Erythroblast (primary cell): ENCODE results near the gene TMEM203.

ENCODE experiments used
- DNase-seq, 2 experiments: peaks; one replicate each; lab custom pipeline; 2025; lab: John Stamatoyannopoulos, UW
- GATA1 ChIP-seq: IDR thresholded peaks from 2 replicates; pipeline ENCODE4 v1.6.1; 2011; ENCODE audit warnings: low read depth, mild to moderate bottlenecking, control low read depth, low read length, moderate library complexity
- POLR2A ChIP-seq: IDR thresholded peaks from 2 replicates; pipeline ENCODE4 v1.6.1; 2011; ENCODE audit warnings: mild to moderate bottlenecking, low read length

The TMEM203 gene

DNA sequence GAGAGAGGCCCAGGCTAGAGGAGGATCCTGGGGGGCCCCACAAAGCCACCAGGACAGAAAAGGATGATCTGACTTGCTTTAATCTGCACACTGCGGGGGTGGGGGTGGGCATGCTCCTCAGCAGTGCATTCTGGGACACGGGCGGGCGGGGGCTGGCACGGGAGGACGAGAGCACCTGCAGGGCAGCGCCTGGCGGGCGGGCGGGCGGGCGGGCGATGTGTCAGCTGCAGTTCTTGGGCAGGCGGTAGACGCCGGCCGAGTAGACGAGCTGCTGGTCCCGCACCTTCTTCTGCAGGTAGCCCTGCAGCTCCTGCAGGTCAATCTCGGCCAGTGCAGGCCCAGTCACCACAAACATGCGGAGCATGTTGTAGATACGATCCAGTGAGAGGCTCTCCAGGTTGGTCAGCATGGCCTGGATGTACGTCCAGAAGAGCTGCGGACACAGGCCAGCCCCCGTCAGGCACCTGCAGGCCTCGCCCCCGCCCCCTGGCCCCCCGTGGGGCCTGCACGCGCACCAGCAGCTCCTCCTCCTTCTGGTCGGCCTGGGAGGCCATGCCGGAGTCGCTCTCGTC is 30.6 kb downstream of the TMEM203 start:
- no peak for TF ChIP-seq POLR2A
- TF ChIP-seq GATA1 = no peak
- DNase-seq = no peak

DNA sequence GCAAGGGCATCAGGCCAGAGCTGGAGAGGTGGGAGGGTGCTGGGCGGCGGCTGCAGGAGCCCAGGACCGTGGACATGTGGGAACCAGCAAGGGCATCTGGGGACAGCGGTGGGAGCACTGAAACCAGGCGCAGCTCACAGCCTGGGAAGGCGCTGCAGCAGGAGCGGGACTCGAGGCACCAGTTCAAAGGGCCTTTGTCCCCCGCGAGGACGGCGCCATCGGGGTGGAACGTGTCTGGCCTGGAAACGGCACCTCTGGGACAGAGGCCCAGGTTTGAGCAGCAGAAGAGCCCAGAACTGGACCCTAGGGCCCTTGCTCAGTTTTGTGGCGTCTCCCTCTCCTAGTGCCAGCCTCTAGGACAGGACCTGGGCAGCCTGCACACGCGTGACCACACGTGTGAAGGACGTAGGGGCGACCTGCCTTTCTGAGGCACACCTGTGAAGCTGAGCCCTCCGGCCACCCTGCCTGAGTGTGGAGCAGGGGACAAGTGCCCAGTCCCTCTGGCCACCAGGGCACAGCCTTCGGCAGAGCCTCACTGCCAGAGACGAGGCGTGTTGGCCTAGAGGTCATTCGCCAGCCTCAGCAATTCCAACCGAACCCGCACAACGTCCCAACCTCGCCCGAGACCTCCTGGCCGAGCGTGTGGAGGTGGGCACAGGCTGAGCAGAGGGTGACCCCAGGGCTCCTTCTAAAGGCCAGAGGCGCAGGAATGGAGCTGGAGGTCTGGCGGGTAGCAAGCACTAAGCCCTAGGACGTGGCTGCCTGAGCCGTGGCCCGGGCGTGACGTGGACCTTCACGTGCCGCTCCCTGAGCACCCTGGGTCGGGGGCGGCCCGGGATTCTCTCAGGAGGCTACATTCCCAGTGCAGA is 31.4 kb downstream of the TMEM203 start:
- TF ChIP-seq POLR2A = no peak
- TF ChIP-seq GATA1 = no peak
- DNase-seq = no peak

DNA sequence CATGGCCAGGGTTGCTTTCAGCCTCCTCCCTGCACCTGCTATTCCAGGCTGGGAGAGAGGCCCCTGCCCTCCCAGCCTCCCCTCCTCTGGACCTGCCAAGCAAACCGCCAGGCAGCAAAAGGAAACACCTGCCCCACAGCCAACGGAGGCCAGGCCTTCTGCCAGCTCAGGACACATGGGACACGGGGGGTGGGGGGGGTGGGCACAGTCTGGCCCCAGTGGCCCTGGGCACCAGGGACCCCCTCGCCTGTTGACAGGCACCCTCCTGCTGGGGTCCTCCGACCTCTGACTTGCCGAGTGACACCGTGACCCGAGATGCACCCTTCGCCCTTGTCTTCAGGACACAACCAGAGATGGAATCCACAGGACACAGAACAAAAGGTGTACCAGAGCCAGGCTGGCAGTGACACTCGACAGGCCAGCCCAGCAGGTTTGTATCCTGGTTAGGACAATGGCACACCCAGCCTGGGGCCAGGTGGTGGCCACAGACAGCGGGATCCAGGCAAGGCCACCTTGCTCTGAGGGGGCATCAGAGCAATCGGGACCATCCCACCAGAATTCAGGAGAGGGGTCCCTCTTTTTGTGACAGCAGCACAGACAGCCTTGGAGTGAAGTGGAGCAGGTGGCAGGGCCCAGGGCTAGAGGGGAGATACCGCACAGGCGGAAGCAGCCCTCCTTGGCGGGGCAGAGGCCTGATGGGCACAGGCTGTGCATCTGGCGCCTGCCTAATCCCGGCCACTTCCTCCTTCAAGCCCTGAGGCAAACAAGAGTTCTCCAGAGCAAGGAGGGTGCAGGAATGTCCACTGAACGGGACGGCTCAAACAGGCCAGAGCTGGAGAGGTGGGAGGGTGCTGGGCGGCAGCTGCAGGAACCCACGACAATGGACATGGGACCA is 32.3 kb downstream of the TMEM203 start:
- DNase-seq = no peak
- no peak for TF ChIP-seq POLR2A
- no peak for TF ChIP-seq GATA1

DNA sequence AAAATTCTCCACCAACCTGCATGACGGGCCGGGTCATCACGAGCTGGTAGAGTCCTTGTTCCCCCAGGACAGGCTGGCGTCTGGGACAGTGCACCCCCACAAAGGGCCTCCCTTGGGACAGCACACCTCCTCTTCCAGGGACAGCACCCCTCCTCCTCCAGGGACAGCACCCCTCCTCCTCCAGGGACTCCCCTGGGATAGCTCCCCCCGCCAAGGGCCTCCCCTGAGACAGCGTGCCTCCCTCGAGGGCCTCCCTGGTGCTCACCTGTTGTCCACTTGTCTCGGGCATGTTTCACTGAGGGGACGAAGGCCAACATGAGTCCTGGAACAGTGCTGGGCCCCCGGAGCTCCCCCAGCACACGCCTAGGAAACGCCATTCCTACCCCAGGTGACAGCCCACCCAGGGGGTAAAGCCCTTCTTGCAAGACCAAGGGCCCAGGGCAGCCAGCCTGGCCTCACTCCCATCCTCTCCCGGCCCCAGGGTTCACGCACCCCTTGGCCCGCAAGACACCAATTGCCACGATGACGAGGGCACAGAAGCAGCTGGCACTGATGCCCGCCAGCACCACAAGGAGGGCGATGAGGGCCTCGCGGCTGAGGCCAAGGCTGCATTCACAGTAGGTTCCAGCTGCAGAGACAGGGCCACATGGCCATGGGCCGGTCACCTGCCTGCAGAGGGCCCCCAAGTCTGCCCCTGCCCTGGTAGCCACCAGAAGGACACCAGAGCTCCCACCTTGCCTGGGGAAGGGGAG is 34.1 kb downstream of the TMEM203 start:
- DNase-seq = no peak
- TF ChIP-seq POLR2A (no peak), GATA1 (no peak)

DNA sequence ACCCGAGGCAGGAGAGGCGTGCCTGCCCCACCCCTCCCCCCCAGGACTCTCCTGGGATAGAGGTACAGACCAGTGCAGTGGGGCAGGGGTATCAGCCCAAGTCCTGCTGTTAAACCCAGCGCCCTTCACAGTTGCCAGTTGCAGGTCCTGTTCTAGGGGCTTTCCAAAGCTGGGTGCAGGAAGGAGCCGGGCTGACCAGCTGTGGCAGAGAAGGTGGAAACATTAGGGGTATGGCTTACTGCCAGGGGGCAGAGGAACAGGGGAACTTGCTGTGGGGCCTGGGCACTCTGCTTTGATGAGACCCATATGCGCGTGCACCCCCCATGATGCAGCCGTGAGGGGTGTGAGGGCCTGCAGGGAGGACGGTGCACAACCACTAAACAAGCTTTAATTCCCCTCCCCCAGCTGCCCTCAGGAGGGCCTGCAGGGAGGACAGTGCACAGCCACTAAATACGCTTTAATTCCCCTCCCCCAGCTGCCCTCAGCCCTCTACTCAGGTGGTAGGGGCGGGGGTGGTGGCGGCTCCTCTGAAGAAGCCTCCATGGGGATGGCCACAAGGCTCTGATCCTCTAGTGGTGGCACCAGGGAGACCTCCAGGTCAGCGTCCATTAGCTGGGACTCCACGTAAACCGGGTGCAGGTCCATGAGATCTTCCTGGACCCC is 34.8 kb downstream of the TMEM203 start:
- no peak for TF ChIP-seq POLR2A
- no peak for TF ChIP-seq GATA1
- no peak for DNase-seq

DNA sequence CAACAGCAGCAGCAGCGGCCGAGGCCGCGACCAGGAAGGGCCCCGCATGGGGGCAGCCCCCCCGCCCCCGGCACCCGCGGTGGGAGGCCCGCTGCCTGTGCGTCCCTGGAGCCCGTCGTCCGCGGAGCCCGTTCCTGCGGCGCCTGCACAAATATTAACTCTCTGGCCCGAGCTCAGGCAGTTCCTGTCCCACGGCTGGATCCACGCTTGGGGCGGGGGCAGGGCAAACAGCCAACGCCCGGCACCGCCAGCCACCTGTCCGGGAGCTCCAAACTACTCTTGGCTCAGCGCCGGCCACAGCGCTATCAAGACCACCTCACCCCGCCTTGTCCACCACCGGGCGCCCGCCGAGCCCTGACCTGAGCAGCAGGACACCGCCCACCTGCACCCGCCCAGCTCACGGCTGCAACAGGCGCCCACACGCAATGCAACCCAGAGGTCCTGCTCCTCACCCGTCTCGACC is 35.5 kb downstream of the TMEM203 start, which contains the start of gene LRRC26:
LRRC26 (minus strand) TSS at position 156 of the 463 bp plus-strand sequence; CDS start at position 48, 108 bp downstream.
- DNase-seq = no peak
- TF ChIP-seq GATA1 (no peak), POLR2A (no peak)

DNA sequence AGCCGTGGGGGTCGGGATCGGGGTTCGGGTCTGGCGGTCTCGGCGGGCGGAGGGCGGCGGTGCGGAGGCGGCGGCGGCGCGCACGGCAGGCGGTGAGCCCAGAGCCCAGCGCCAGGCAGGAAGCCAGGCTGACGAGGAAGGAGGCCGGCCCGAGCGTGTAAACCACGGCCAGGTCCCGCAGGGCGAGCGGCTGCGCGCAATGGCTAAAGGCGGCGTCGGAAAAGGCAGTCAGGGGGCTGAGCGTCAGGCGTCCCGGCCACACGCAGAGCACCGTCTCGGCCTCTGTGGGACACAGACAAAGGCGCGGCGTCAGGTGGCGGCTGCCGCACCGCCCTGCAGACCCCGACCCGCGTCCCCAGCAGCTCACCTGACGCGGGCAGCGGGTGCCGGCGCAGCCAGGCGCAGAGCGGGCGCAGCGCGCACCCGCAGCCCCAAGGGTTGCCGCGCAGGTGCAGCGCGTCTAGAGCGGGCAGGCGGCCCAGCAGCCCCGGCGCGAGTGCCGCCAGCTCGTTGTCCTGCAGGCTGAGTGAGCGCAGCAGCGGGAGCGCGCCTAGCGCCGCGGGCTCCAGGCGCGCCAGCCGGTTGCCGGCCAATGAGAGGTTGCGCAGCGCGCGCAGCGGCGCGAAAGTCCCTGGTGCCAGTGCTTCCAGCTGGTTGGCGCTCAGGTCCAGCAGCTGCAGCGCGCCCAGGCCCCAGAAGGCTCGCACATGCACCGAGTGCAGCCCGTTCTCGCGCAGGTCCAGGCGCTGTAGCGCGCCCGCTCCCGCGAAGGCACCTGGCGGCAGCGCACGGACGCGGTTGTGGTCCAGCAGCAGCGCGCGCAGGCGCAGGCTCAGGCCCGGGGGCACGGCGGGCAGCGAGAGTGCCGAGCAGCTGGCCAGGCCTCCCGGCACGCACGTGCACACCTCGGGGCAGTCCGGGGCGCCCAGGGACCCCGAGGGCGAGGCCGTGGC is 36.3 kb downstream of the TMEM203 start:
- DNase-seq = peak; percentile 42 to 72
- TF ChIP-seq GATA1 = no peak
- no peak for TF ChIP-seq POLR2A

DNA sequence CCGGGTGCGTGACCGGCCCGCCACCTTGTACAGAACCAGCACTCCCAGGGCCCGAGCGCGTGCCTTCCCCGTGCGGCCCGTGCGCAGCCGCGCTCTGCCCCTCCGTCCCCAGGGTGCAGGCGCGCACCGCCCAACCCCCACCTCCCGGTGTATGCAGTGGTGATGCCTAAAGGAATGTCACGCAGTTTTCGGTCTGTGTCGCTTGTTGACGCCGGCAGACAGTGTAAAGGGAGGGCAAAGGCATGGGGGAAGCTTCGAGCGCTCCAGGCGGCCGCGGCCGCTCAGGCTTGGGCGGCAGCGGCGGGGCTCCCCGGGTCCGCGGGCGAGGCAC is 36.9 kb downstream of the TMEM203 start:
- DNase-seq = peak in 1 of 2 experiments; percentile 42
- TF ChIP-seq POLR2A (no peak), GATA1 (no peak)

DNA sequence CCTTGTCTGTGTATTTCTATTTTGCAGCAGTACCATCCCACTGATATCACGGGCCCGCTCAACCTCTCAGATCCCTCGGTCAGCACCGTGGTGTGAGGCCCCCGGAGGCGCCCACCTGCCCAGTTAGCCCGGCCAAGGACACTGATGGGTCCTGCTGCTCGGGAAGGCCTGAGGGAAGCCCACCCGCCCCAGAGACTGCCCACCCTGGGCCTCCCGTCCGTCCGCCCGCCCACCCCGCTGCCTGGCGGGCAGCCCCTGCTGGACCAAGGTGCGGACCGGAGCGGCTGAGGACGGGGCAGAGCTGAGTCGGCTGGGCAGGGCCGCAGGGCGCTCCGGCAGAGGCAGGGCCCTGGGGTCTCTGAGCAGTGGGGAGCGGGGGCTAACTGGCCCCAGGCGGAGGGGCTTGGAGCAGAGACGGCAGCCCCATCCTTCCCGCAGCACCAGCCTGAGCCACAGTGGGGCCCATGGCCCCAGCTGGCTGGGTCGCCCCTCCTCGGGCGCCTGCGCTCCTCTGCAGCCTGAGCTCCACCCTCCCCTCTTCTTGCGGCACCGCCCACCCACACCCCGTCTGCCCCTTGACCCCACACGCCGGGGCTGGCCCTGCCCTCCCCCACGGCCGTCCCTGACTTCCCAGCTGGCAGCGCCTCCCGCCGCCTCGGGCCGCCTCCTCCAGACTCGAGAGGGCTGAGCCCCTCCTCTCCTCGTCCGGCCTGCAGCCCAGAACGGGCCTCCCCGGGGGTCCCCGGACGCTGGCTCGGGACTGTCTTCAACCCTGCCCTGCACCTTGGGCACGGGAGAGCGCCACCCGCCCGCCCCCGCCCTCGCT is 37.5 kb downstream of the TMEM203 start:
- no peak for TF ChIP-seq GATA1
- no peak for TF ChIP-seq POLR2A
- peak; percentile 34 to 58 for DNase-seq

DNA sequence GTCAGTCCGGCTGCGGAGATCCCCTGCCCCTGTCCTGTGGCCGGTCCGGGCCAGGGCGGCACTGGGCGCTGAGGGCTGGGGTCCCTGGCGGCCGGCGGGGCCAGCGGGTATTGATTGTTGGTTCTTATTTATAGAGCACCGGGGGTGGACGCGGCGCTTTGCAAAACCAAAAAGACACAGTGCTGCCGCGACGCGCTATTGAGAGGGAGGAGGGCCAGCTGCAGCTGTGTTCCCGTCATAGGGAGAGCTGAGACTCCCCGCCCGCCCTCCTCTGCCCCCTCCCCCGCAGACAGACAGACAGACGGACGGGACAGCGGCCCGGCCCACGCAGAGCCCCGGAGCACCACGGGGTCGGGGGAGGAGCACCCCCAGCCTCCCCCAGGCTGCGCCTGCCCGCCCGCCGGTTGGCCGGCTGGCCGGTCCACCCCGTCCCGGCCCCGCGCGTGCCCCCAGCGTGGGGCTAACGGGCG is 38.1 kb downstream of the TMEM203 start:
- TF ChIP-seq GATA1 = no peak
- TF ChIP-seq POLR2A = no peak
- no peak for DNase-seq
